Muscle layer of duodenum (tissue), 2 donors: ENCODE measurements around the gene DISC1.
"Not testable (repeated sequence)": the region's sequence is repeated elsewhere in the genome, so short reads cannot be mapped to it uniquely, and the experiment has no call there.

Experiments
- H3K27ac ChIP-seq: one replicate; pipeline ENCODE4 v1.7.0; 2013; ENCODE audit warnings: mild to moderate bottlenecking, low read length
- H3K27me3 ChIP-seq: one replicate; pipeline ENCODE4 v1.7.0; 2013; ENCODE audit warnings: low read depth, mild to moderate bottlenecking, control low read depth, low read length
- H3K36me3 ChIP-seq, 2 donors: one replicate each; pipeline ENCODE4 v1.7.0; 2013; ENCODE audit warnings: low read length in 2 of 2, control low read depth in 1 of 2, mild to moderate bottlenecking in 1 of 2; ENCODE audit not compliant: insufficient read depth in 2 of 2, control insufficient read depth in 1 of 2
- H3K4me1 ChIP-seq, 2 donors: one replicate each; pipeline ENCODE4 v1.7.0; 2013; ENCODE audit warnings: low read length in 2 of 2, mild to moderate bottlenecking in 2 of 2, control low read depth in 1 of 2, moderate library complexity in 1 of 2; ENCODE audit not compliant: insufficient read depth in 2 of 2, control insufficient read depth in 1 of 2
- H3K4me3 ChIP-seq, 2 donors: one replicate each; pipeline ENCODE4 v1.7.0; 2013; ENCODE audit warnings: low read length in 2 of 2, low read depth in 1 of 2, mild to moderate bottlenecking in 1 of 2
- H3K9me3 ChIP-seq, 2 donors: one replicate each; pipeline ENCODE4 v1.7.0; 2013; ENCODE audit warnings: low read length in 2 of 2, control low read depth in 1 of 2, mild to moderate bottlenecking in 1 of 2; ENCODE audit not compliant: control insufficient read depth in 1 of 2
- donor health status: healthy.

Gene DISC1

GRCh38 chr1:231626535-231626950 is at the start of gene DISC1:
TSS of gene DISC1 (plus strand) at chr1:231626790. CDS start at chr1:231626868, 78 bp downstream.
- Histone ChIP-seq H3K27ac (peak within 1 kb of the TSS; percentile 63), H3K27me3 (no peaks in the 10 kb centered on the region), H3K9me3 (no peaks in the 10 kb centered on the region), H3K4me3 (peak within 1 kb of the TSS; percentile 57 to 87), H3K36me3 (no peaks in the 10 kb centered on the region), H3K4me1 (peaks cover 4 to 21% of the 10 kb centered on the region in 2 donors)

- Histone ChIP-seq H3K4me1 (no peaks in the 10 kb centered on the region), H3K27me3 (no peaks in the 10 kb centered on the region), H3K36me3 (no peaks in the 10 kb centered on the region), H3K27ac (no peak overlapping the region), H3K9me3 (no peaks in the 10 kb centered on the region), H3K4me3 (no peak overlapping the region)
Measured at GRCh38 chr1:231576804-231577718, 49.5 kb upstream of the DISC1 start.

- H3K9me3 ChIP-seq, result no peaks in the 10 kb centered on the region
- H3K36me3 ChIP-seq, result no peaks in the 10 kb centered on the region
- no peaks in the 10 kb centered on the region for H3K27me3 ChIP-seq
- H3K4me1 ChIP-seq, result no peaks in the 10 kb centered on the region
- H3K4me3 ChIP-seq, result no peak overlapping the region
- no peak overlapping the region for H3K27ac ChIP-seq
Measured at GRCh38 chr1:231580874-231581273, 45.7 kb upstream of the DISC1 start.

GRCh38 chr1:231581859-231582258 is 44.7 kb upstream of the DISC1 start:
- no peaks in the 10 kb centered on the region for H3K27me3 ChIP-seq
- no peaks in the 10 kb centered on the region for H3K9me3 ChIP-seq
- H3K36me3 ChIP-seq, result no peaks in the 10 kb centered on the region
- H3K27ac ChIP-seq, result no peak overlapping the region
- H3K4me1 ChIP-seq, result no peaks in the 10 kb centered on the region
- no peak overlapping the region for H3K4me3 ChIP-seq

- Histone ChIP-seq H3K27me3 (no peaks in the 10 kb centered on the region), H3K36me3 (no peaks in the 10 kb centered on the region), H3K4me1 (no peaks in the 10 kb centered on the region), H3K27ac (no peak overlapping the region), H3K9me3 (no peaks in the 10 kb centered on the region), H3K4me3 (no peak overlapping the region)
Measured at GRCh38 chr1:231583376-231583775, 43.2 kb upstream of the DISC1 start.

- no peaks in the 10 kb centered on the region for H3K9me3 ChIP-seq
- no peak overlapping the region for H3K27ac ChIP-seq
- H3K36me3 ChIP-seq, result no peaks in the 10 kb centered on the region
- no peaks in the 10 kb centered on the region for H3K4me1 ChIP-seq
- H3K27me3 ChIP-seq, result no peaks in the 10 kb centered on the region
- no peak overlapping the region for H3K4me3 ChIP-seq
Measured at GRCh38 chr1:231584117-231584516, 42.5 kb upstream of the DISC1 start.

- H3K27ac ChIP-seq, result no peak overlapping the region
- no peak overlapping the region for H3K4me3 ChIP-seq
- H3K27me3 ChIP-seq, result no peaks in the 10 kb centered on the region
- no peaks in the 10 kb centered on the region for H3K4me1 ChIP-seq
- H3K9me3 ChIP-seq, result no peaks in the 10 kb centered on the region
- no peaks in the 10 kb centered on the region for H3K36me3 ChIP-seq
Measured at GRCh38 chr1:231584921-231585320, 41.7 kb upstream of the DISC1 start.

GRCh38 chr1:231590453-231591198 is 36.0 kb upstream of the DISC1 start:
- Histone ChIP-seq H3K27ac (no peak overlapping the region), H3K36me3 (no peaks in the 10 kb centered on the region), H3K9me3 (no peaks in the 10 kb centered on the region), H3K27me3 (no peaks in the 10 kb centered on the region), H3K4me1 (no peaks in the 10 kb centered on the region), H3K4me3 (no peak overlapping the region)

- H3K36me3 ChIP-seq, result no peaks in the 10 kb centered on the region
- no peak overlapping the region for H3K4me3 ChIP-seq
- no peaks in the 10 kb centered on the region for H3K9me3 ChIP-seq
- H3K27me3 ChIP-seq, result no peaks in the 10 kb centered on the region
- H3K4me1 ChIP-seq, result no peaks in the 10 kb centered on the region
- no peak overlapping the region for H3K27ac ChIP-seq
Measured at GRCh38 chr1:231591466-231591865, 35.1 kb upstream of the DISC1 start.

GRCh38 chr1:231592809-231593208 is 33.8 kb upstream of the DISC1 start:
- Histone ChIP-seq H3K9me3 (no peaks in the 10 kb centered on the region), H3K27ac (no peak overlapping the region), H3K27me3 (no peaks in the 10 kb centered on the region), H3K36me3 (no peaks in the 10 kb centered on the region), H3K4me1 (no peaks in the 10 kb centered on the region), H3K4me3 (no peak overlapping the region)

GRCh38 chr1:231593264-231593663 is 33.3 kb upstream of the DISC1 start:
- H3K9me3 ChIP-seq, H3K27me3 ChIP-seq, H3K4me1 ChIP-seq, H3K4me3 ChIP-seq, H3K27ac ChIP-seq, H3K36me3 ChIP-seq: not testable (repeated sequence)
